ENCODE data around the gene C2orf68. TPM values are rescaled to one million over a fixed set of nuclear protein-coding genes. Genes with fewer than 3 reads are reported as not detected.

C2orf68 gene
- total RNA-seq, 2 experiments from 2014 or later = 86.2 to 86.7 TPM

- no peak for DNase-seq (ENCODE audit: low spot score)
- Histone ChIP-seq H4K20me1 (ENCODE audit: insufficient read depth, low read length) (no peaks in the 10 kb centered on the region), H3K27ac (ENCODE audit: low read depth, low read length, poor library complexity, severe bottlenecking) (no peak overlapping the region), H2AFZ (ENCODE audit: low read length) (no peak overlapping the region), H3K4me1 (ENCODE audit: insufficient read depth, low read length, poor library complexity, severe bottlenecking) (peaks cover 27% of the 10 kb centered on the region), H3K4me2 (ENCODE audit: low read length) (no peak overlapping the region), H3K36me3 (ENCODE audit: insufficient read depth, low read length) (peaks cover 16% of the 10 kb centered on the region), H3K9me2 (ENCODE audit: insufficient read depth, low read length) (no peaks in the 10 kb centered on the region), H3K9me3 (ENCODE audit: low read length) (no peaks in the 10 kb centered on the region), H3K4me3 (ENCODE audit: low read depth, low read length, poor library complexity, severe bottlenecking) (no peak overlapping the region), H3K79me2 (ENCODE audit: insufficient read depth, low read depth, low read length) (peaks cover 29% of the 10 kb centered on the region; the same call in 1 of the 2 replicates)
- ChIA-PET CTCF (ENCODE audit: unreplicated experiment) (no interaction called here), POLR2A (interaction anchor here (1.0 kb wide), 2 partner anchors 9 to 35 kb away, joined by 3 to 6 read pairs; no protein-coding TSS in a partner anchor)
- intact Hi-C loops (cut with micrococcal nuclease; ENCODE audit: unreplicated experiment) = no loop called here
- no TSS peak for BruUV-seq (replicated peaks)
- TF ChIP-seq EZH2phosphoT487 (IDR thresholded peaks at IDR 0.05; ENCODE audit: borderline replicate concordance, low read depth, low read length) (no peak), CTCF (conservative IDR thresholded peaks at IDR 0.05; ENCODE audit: low read length) (no peak)
Observed at GRCh38 chr2:85575739-85576138, 36.1 kb downstream of the C2orf68 start.

- CTCF ChIA-PET (ENCODE audit: unreplicated experiment) = no interaction called here
- no peak overlapping the region for H3K27ac ChIP-seq (ENCODE audit: low read depth, low read length, poor library complexity, severe bottlenecking)
- DNase-seq (ENCODE audit: low spot score) = no peak
- no peak overlapping the region for H3K4me2 ChIP-seq (ENCODE audit: low read length)
- BruUV-seq (replicated peaks) = no TSS peak
- TF ChIP-seq EZH2phosphoT487 (IDR thresholded peaks at IDR 0.05; ENCODE audit: borderline replicate concordance, low read depth, low read length) (no peak), CTCF (conservative IDR thresholded peaks at IDR 0.05; ENCODE audit: low read length) (no peak)
- peaks cover 23% of the 10 kb centered on the region for H3K4me1 ChIP-seq (ENCODE audit: insufficient read depth, low read length, poor library complexity, severe bottlenecking)
- H3K4me3 ChIP-seq (ENCODE audit: low read depth, low read length, poor library complexity, severe bottlenecking) = no peak overlapping the region
- POLR2A ChIA-PET = interaction anchor here (0.7 to 0.9 kb wide), 4 partner anchors 9 to 627 kb away, joined by 3 to 5 read pairs (median 3); no protein-coding TSS in a partner anchor
- H3K79me2 ChIP-seq (ENCODE audit: insufficient read depth, low read depth, low read length) = no peaks in the 10 kb centered on the region
- no peaks in the 10 kb centered on the region for H4K20me1 ChIP-seq (ENCODE audit: insufficient read depth, low read length)
- H3K9me2 ChIP-seq (ENCODE audit: insufficient read depth, low read length) = no peaks in the 10 kb centered on the region
- H3K36me3 ChIP-seq (ENCODE audit: insufficient read depth, low read length) = no peaks in the 10 kb centered on the region
- H3K9me3 ChIP-seq (ENCODE audit: low read length) = no peaks in the 10 kb centered on the region
- H2AFZ ChIP-seq (ENCODE audit: low read length) = no peak overlapping the region
- intact Hi-C loops (cut with micrococcal nuclease; ENCODE audit: unreplicated experiment) = no loop called here
Observed at GRCh38 chr2:85566265-85566664, 45.6 kb downstream of the C2orf68 start.

- POLR2A ChIA-PET = interaction anchor here (0.6 to 2.5 kb wide), 7 partner anchors 14 to 150 kb away, joined by 3 to 14 read pairs (median 3); partner anchors contain the start of genes C2orf68, MAT2A, RNF181 and VAMP8
- peak; percentile 75 for DNase-seq (ENCODE audit: low spot score)
- peak overlapping the region; percentile 60 for H3K4me2 ChIP-seq (ENCODE audit: low read length)
Observed at GRCh38 chr2:85564144-85564563, 47.7 kb downstream of the C2orf68 start.

More at GRCh38 chr2:85564144-85564563, 47.7 kb downstream of the C2orf68 start:
- peak overlapping the region; percentile 5 for H3K4me3 ChIP-seq (ENCODE audit: low read depth, low read length, poor library complexity, severe bottlenecking)
- intact Hi-C loops (cut with micrococcal nuclease; ENCODE audit: unreplicated experiment) = no loop called here
- peaks cover under 1% of the 10 kb centered on the region; the same call in 1 of the 2 replicates for H3K36me3 ChIP-seq (ENCODE audit: insufficient read depth, low read length)
- TF ChIP-seq CTCF (conservative IDR thresholded peaks at IDR 0.05; ENCODE audit: low read length) = no peak
- no TSS peak for BruUV-seq (replicated peaks)
- CTCF ChIA-PET (ENCODE audit: unreplicated experiment) = interaction anchor here (0.5 kb wide), 1 partner anchor 164 kb away, joined by 3 read pairs; no protein-coding TSS in a partner anchor
- H3K4me1 ChIP-seq (ENCODE audit: insufficient read depth, low read length, poor library complexity, severe bottlenecking) = peaks cover 30% of the 10 kb centered on the region
- H4K20me1 ChIP-seq (ENCODE audit: insufficient read depth, low read length) = no peaks in the 10 kb centered on the region
- no peaks in the 10 kb centered on the region for H3K9me2 ChIP-seq (ENCODE audit: insufficient read depth, low read length)
- H3K79me2 ChIP-seq (ENCODE audit: insufficient read depth, low read depth, low read length) = peaks cover 13% of the 10 kb centered on the region
- peak overlapping the region; percentile 53 for H3K27ac ChIP-seq (ENCODE audit: low read depth, low read length, poor library complexity, severe bottlenecking)
- peak overlapping the region; percentile 73 for H2AFZ ChIP-seq (ENCODE audit: low read length)
- no peaks in the 10 kb centered on the region for H3K9me3 ChIP-seq (ENCODE audit: low read length)
